ENCODE results near the gene COL7A1.

The COL7A1 gene

GRCh38 chr3:48591886-48592518 lies 3.1 kb downstream of the COL7A1 start:
- Histone ChIP-seq H3K4me3 (ENCODE audit: control insufficient read depth in 1 of 7, extremely low read depth in 1 of 7, insufficient read depth in 4 of 7, low read depth in 2 of 7, low read length in 6 of 7) (no peak overlapping the region), H3K36me3 (ENCODE audit: control insufficient read depth in 4 of 4, insufficient read depth in 4 of 4, low read length in 3 of 4) (no peaks in the 10 kb centered on the region), H3K4me1 (ENCODE audit: control extremely low read depth in 1 of 4, control insufficient read depth in 4 of 4, insufficient read depth in 4 of 4, low read length in 3 of 4) (peaks cover 0 to 12% (median 4%) of the 10 kb centered on the region in 4 experiments), H3K9me3 (ENCODE audit: control extremely low read depth in 1 of 5, control insufficient read depth in 4 of 5, insufficient read depth in 2 of 5, low read depth in 1 of 5, low read length in 4 of 5) (no peaks in the 10 kb centered on the region), H3K27me3 (replicated peaks in 2 of 5; ENCODE audit: control insufficient read depth in 4 of 5, insufficient read depth in 5 of 5, low read length in 4 of 5) (peaks cover 0 to 64% (median 18%) of the 10 kb centered on the region in 5 experiments), H3K27ac (ENCODE audit: insufficient read depth in 1 of 2, low read depth in 1 of 2, low read length in 2 of 2, poor library complexity in 1 of 2, severe bottlenecking in 2 of 2) (no peak overlapping the region)
- ChIA-PET POLR2A (no interaction called here), CTCF (interaction anchor here (1.1 kb wide), 1 partner anchor 345 kb away, joined by 3 read pairs; no protein-coding TSS in a partner anchor)
- no peak for DNase-seq
- WGBS (ENCODE audit: insufficient coverage) = 90% methylated on average over 16 of the region's 22 CpGs

DNA sequence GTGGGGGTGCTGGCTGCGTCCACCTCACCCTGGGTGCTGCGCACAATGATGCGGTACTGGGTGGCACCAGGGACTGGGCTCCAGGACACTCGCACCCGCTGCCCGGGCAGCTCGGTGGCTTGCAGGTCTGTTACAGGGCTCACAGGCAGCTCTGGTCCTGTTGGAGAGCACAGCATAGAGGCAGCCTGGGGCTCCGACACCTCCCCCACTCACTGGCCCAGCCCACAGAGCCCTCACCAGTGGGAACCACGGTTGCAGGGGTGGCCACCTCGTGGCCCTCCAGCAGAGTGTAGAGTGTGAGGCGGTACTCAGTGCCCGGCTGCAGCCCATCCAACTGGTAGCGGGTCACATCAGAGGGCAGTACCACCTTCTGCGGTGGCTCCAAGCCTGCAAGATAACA lies 3.7 kb downstream of the COL7A1 start:
- POLR2A ChIA-PET = no interaction called here
- 97% methylated on average over 14 of the region's 14 CpGs for WGBS (ENCODE audit: insufficient coverage)

DNA sequence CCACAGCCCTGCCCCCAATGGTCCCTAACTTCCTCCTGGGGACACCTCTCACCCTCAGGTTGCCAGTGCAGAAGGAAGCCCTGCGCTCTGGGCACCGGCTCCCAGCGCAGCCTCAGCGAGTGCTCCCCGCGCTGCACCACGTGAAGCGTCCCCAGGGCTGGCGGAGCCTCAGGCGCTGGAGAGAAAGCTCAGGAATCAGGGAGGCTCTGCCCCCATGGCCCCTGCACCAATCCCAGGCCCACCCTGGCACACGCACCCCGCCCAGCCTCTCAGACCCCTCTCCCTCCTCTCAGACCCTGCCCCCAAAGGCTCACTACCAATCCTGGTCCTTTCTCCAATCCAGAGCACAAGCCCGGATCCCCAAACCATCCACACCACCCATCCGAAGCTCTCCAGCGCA lies 6.9 kb downstream of the COL7A1 start:
- 34% methylated on average over 14 of the region's 15 CpGs for WGBS (ENCODE audit: insufficient coverage)
- DNase-seq = no peak
- Histone ChIP-seq H3K27me3 (replicated peaks in 2 of 5; ENCODE audit: control insufficient read depth in 4 of 5, insufficient read depth in 5 of 5, low read length in 4 of 5) (peaks cover 0 to 33% (median 8%) of the 10 kb centered on the region in 5 experiments), H3K4me1 (ENCODE audit: control extremely low read depth in 1 of 4, control insufficient read depth in 4 of 4, insufficient read depth in 4 of 4, low read length in 3 of 4) (no peaks in the 10 kb centered on the region), H3K27ac (ENCODE audit: insufficient read depth in 1 of 2, low read depth in 1 of 2, low read length in 2 of 2, poor library complexity in 1 of 2, severe bottlenecking in 2 of 2) (no peak overlapping the region), H3K36me3 (ENCODE audit: control insufficient read depth in 4 of 4, insufficient read depth in 4 of 4, low read length in 3 of 4) (no peaks in the 10 kb centered on the region), H3K9me3 (ENCODE audit: control extremely low read depth in 1 of 5, control insufficient read depth in 4 of 5, insufficient read depth in 2 of 5, low read depth in 1 of 5, low read length in 4 of 5) (no peaks in the 10 kb centered on the region), H3K4me3 (ENCODE audit: control insufficient read depth in 1 of 7, extremely low read depth in 1 of 7, insufficient read depth in 4 of 7, low read depth in 2 of 7, low read length in 6 of 7) (no peak overlapping the region)
- CTCF ChIA-PET = no interaction called here
- POLR2A ChIA-PET = no interaction called here

More for the DNA sequence above, 3.7 kb downstream of the COL7A1 start:
- Histone ChIP-seq H3K4me3 (ENCODE audit: control insufficient read depth in 1 of 7, extremely low read depth in 1 of 7, insufficient read depth in 4 of 7, low read depth in 2 of 7, low read length in 6 of 7) (no peak overlapping the region), H3K27ac (ENCODE audit: insufficient read depth in 1 of 2, low read depth in 1 of 2, low read length in 2 of 2, poor library complexity in 1 of 2, severe bottlenecking in 2 of 2) (no peak overlapping the region), H3K27me3 (replicated peaks in 2 of 5; ENCODE audit: control insufficient read depth in 4 of 5, insufficient read depth in 5 of 5, low read length in 4 of 5) (peaks cover 0 to 63% (median 18%) of the 10 kb centered on the region in 5 experiments), H3K9me3 (ENCODE audit: control extremely low read depth in 1 of 5, control insufficient read depth in 4 of 5, insufficient read depth in 2 of 5, low read depth in 1 of 5, low read length in 4 of 5) (no peaks in the 10 kb centered on the region), H3K4me1 (ENCODE audit: control extremely low read depth in 1 of 4, control insufficient read depth in 4 of 4, insufficient read depth in 4 of 4, low read length in 3 of 4) (peaks cover 0 to 12% (median 4%) of the 10 kb centered on the region in 4 experiments), H3K36me3 (ENCODE audit: control insufficient read depth in 4 of 4, insufficient read depth in 4 of 4, low read length in 3 of 4) (no peaks in the 10 kb centered on the region)
- DNase-seq = no peak
- CTCF ChIA-PET = no interaction called here

DNA sequence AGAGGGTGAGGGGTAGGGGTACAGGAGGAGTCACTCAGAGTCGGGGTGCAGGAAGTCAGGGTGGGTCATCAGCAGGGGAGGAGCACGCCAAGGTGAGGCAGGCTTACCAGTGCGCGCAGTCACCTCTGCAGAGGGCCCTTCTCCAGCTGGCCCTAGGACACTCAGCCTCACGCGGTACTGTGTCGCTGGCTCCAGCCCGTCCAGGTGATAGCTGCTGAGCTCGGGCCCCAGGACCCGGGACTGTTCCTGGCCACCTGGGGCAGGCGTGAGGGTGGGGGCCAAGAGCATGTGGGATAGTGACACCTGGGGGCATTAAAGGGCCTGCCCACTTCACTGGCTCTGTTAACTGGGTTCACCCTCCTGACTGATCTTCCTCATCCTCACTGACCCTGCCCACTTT lies 7.4 kb downstream of the COL7A1 start:
- CTCF ChIA-PET = no interaction called here
- no peaks in the 10 kb centered on the region for H3K9me3 ChIP-seq (ENCODE audit: control extremely low read depth in 1 of 5, control insufficient read depth in 4 of 5, insufficient read depth in 2 of 5, low read depth in 1 of 5, low read length in 4 of 5)
- POLR2A ChIA-PET = no interaction called here
- no peaks in the 10 kb centered on the region for H3K36me3 ChIP-seq (ENCODE audit: control insufficient read depth in 4 of 4, insufficient read depth in 4 of 4, low read length in 3 of 4)
- H3K4me1 ChIP-seq (ENCODE audit: control extremely low read depth in 1 of 4, control insufficient read depth in 4 of 4, insufficient read depth in 4 of 4, low read length in 3 of 4) = no peaks in the 10 kb centered on the region
- H3K27ac ChIP-seq (ENCODE audit: insufficient read depth in 1 of 2, low read depth in 1 of 2, low read length in 2 of 2, poor library complexity in 1 of 2, severe bottlenecking in 2 of 2) = no peak overlapping the region
- WGBS (ENCODE audit: insufficient coverage) = 88% methylated on average over 10 of the region's 11 CpGs
- no peak overlapping the region for H3K4me3 ChIP-seq (ENCODE audit: control insufficient read depth in 1 of 7, extremely low read depth in 1 of 7, insufficient read depth in 4 of 7, low read depth in 2 of 7, low read length in 6 of 7)
- H3K27me3 ChIP-seq (replicated peaks in 2 of 5; ENCODE audit: control insufficient read depth in 4 of 5, insufficient read depth in 5 of 5, low read length in 4 of 5) = peaks cover 0 to 27% (median 8%) of the 10 kb centered on the region in 5 experiments
- no peak for DNase-seq

DNA sequence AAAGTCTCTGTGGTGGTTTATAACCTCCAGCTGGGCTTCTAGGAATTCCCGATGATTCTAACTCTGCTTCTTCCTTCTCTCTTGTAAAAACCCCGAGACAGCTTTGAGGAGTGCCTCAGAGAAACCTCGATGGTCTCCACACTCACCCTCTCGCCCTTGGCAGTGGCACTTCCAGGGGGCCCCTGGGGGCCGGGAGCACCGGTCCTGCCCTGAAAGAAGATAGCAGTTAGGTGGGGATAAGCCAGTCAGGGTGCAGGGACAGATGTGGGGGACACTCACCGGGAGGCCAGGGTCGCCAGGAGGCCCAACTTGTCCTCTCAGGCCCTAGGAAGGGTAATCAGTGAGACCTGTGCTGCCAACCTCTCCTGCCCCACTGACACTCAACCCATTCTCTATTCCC lies 9.7 kb downstream of the COL7A1 start:
- no peaks in the 10 kb centered on the region for H3K4me1 ChIP-seq (ENCODE audit: control extremely low read depth in 1 of 4, control insufficient read depth in 4 of 4, insufficient read depth in 4 of 4, low read length in 3 of 4)
- H3K9me3 ChIP-seq (ENCODE audit: control extremely low read depth in 1 of 5, control insufficient read depth in 4 of 5, insufficient read depth in 2 of 5, low read depth in 1 of 5, low read length in 4 of 5) = no peaks in the 10 kb centered on the region
- no peaks in the 10 kb centered on the region for H3K36me3 ChIP-seq (ENCODE audit: control insufficient read depth in 4 of 4, insufficient read depth in 4 of 4, low read length in 3 of 4)
- no peak overlapping the region for H3K27ac ChIP-seq (ENCODE audit: insufficient read depth in 1 of 2, low read depth in 1 of 2, low read length in 2 of 2, poor library complexity in 1 of 2, severe bottlenecking in 2 of 2)
- H3K4me3 ChIP-seq (ENCODE audit: control insufficient read depth in 1 of 7, extremely low read depth in 1 of 7, insufficient read depth in 4 of 7, low read depth in 2 of 7, low read length in 6 of 7) = no peak overlapping the region
- no peak for DNase-seq
- CTCF ChIA-PET = no interaction called here
- peaks cover 0 to 22% (median 6%) of the 10 kb centered on the region in 5 experiments for H3K27me3 ChIP-seq (replicated peaks in 2 of 5; ENCODE audit: control insufficient read depth in 4 of 5, insufficient read depth in 5 of 5, low read length in 4 of 5)
- WGBS (ENCODE audit: insufficient coverage) = 82% methylated on average over 8 of the region's 8 CpGs
- POLR2A ChIA-PET = no interaction called here

DNA sequence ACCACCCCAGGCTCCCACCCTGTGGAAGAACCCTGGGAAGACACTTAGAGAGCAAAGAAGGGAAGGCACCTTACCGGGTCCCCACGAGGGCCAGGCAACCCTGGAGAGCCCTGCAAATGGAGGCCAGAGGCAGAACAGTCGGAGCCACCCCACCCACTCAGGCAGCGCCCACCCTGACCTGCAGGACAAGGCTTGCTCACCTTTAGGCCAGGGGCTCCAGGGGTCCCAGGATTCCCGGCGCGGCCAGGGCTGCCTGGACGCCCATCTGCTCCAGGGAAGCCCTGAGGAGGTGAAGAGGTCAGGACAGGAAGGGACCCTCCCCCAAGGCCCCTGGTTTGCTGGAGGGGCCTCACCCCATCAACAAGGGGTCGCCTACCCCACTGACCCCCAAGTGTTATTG lies 10.3 kb downstream of the COL7A1 start:
- CTCF ChIA-PET = no interaction called here
- no peaks in the 10 kb centered on the region for H3K4me1 ChIP-seq (ENCODE audit: control extremely low read depth in 1 of 4, control insufficient read depth in 4 of 4, insufficient read depth in 4 of 4, low read length in 3 of 4)
- 92% methylated on average over 3 of the region's 9 CpGs for WGBS (ENCODE audit: insufficient coverage)
- H3K27ac ChIP-seq (ENCODE audit: insufficient read depth in 1 of 2, low read depth in 1 of 2, low read length in 2 of 2, poor library complexity in 1 of 2, severe bottlenecking in 2 of 2) = no peak overlapping the region
- POLR2A ChIA-PET = no interaction called here
- H3K36me3 ChIP-seq (ENCODE audit: control insufficient read depth in 4 of 4, insufficient read depth in 4 of 4, low read length in 3 of 4) = no peaks in the 10 kb centered on the region
- no peak overlapping the region for H3K4me3 ChIP-seq (ENCODE audit: control insufficient read depth in 1 of 7, extremely low read depth in 1 of 7, insufficient read depth in 4 of 7, low read depth in 2 of 7, low read length in 6 of 7)
- peaks cover 0 to 17% (median 6%) of the 10 kb centered on the region in 5 experiments for H3K27me3 ChIP-seq (replicated peaks in 2 of 5; ENCODE audit: control insufficient read depth in 4 of 5, insufficient read depth in 5 of 5, low read length in 4 of 5)
- no peak for DNase-seq
- H3K9me3 ChIP-seq (ENCODE audit: control extremely low read depth in 1 of 5, control insufficient read depth in 4 of 5, insufficient read depth in 2 of 5, low read depth in 1 of 5, low read length in 4 of 5) = no peaks in the 10 kb centered on the region

- WGBS (ENCODE audit: insufficient coverage) = 96% methylated on average over 12 of the region's 14 CpGs
These were observed 13.3 kb downstream of the COL7A1 start for GRCh38 chr3:48581621-48582481.

More at GRCh38 chr3:48581621-48582481, 13.3 kb downstream of the COL7A1 start:
- Histone ChIP-seq H3K27me3 (replicated peaks in 2 of 5; ENCODE audit: control insufficient read depth in 4 of 5, insufficient read depth in 5 of 5, low read length in 4 of 5) (no peaks in the 10 kb centered on the region), H3K36me3 (ENCODE audit: control insufficient read depth in 4 of 4, insufficient read depth in 4 of 4, low read length in 3 of 4) (no peaks in the 10 kb centered on the region), H3K4me1 (ENCODE audit: control extremely low read depth in 1 of 4, control insufficient read depth in 4 of 4, insufficient read depth in 4 of 4, low read length in 3 of 4) (no peaks in the 10 kb centered on the region), H3K9me3 (ENCODE audit: control extremely low read depth in 1 of 5, control insufficient read depth in 4 of 5, insufficient read depth in 2 of 5, low read depth in 1 of 5, low read length in 4 of 5) (no peaks in the 10 kb centered on the region), H3K4me3 (ENCODE audit: control insufficient read depth in 1 of 7, extremely low read depth in 1 of 7, insufficient read depth in 4 of 7, low read depth in 2 of 7, low read length in 6 of 7) (no peak overlapping the region), H3K27ac (ENCODE audit: insufficient read depth in 1 of 2, low read depth in 1 of 2, low read length in 2 of 2, poor library complexity in 1 of 2, severe bottlenecking in 2 of 2) (no peak overlapping the region)
- ChIA-PET CTCF (no interaction called here), POLR2A (interaction anchor here (0.5 kb wide), 1 partner anchor 859 kb away, joined by 3 read pairs; no protein-coding TSS in a partner anchor)
- DNase-seq = no peak

Measured in common myeloid progenitor, CD34-positive (primary cell).